A549 (cell line): Measurements from ENCODE around the gene CETP.

Experiments
- CTCF ChIP-seq: fragments of >200 bp; sonication (Bioruptor Twin); formaldehyde crosslinking; IDR thresholded peaks from 3 replicates; pipeline ENCODE4 v1.5.1; 2016
- E2F6 ChIP-seq: IDR thresholded peaks from 2 replicates; pipeline ENCODE4 v1.6.1; 2012; ENCODE audit warnings: low read depth, borderline replicate concordance
- EP300 ChIP-seq, 2 experiments: fragments of >200 bp; sonication (Bioruptor Twin); formaldehyde crosslinking; IDR thresholded peaks; 2 replicates in 1 of 2; 3 replicates in 1 of 2; pipeline ENCODE4 v1.6.1; 2016 to 2017
- FOXS1 ChIP-seq: fragments of 250-450 bp; sonication (Bioruptor Pico); IDR thresholded peaks from 2 replicates; pipeline ENCODE4 v1.5.0; 2020; ENCODE audit warnings: mild to moderate bottlenecking, moderate library complexity
- HDAC2 ChIP-seq: fragments of 200-600 bp; sonication (generic); IDR thresholded peaks from 2 replicates; pipeline ENCODE4 v1.6.1; 2016
- POLR2A ChIP-seq: IDR thresholded peaks from 2 replicates; pipeline ENCODE4 v1.6.1; 2012; ENCODE audit warnings: mild to moderate bottlenecking, low read length
- RARB ChIP-seq: fragments of 250-450 bp; sonication (Bioruptor Pico); IDR thresholded peaks from 2 replicates; pipeline ENCODE4 v1.8.0; 2021; ENCODE audit warnings: mild to moderate bottlenecking, moderate library complexity
- RCOR1 ChIP-seq: fragments of 150-350 bp; IDR thresholded peaks from 2 replicates; pipeline ENCODE4 v1.6.1; 2014; ENCODE audit warnings: antibody characterized with exemption, low read length, low read depth
- SMC3 ChIP-seq: fragments of >200 bp; sonication (Bioruptor Twin); formaldehyde crosslinking; IDR thresholded peaks from 3 replicates; pipeline ENCODE4 v1.6.1; 2018; ENCODE audit warnings: inconsistent platforms
- TF ChIP-seq, protein P1 (sequence below): fragments of 450-650 bp; IDR thresholded peaks from 2 replicates; pipeline ENCODE4 v1.6.1; 2014; ENCODE audit warnings: antibody characterized with exemption

DNA sequence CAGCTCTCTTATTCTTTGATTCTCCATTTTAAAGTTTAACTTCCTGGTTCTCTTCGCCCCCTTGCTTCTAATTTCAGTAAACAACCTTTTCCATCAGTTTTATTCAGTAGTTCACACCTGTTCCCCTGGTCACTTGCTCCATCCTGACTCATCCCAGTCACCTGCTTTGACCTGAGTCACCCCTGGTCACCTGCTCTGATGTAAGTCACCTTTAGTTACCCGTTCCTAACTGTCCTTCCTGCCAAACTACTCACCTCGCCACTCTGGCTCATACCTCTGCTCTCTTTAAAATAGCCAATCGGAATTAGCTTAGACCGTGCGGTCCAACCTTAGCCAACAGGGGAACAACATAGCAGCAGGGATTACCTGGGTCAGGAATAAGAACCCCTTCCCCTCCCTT lies 22.9 kb downstream of the CETP start:
- no peak for TF ChIP-seq CTCF
- TF ChIP-seq FOXS1 (CRISPR knock-in tag): no peak
- TF ChIP-seq HDAC2: no peak
- TF ChIP-seq POLR2A: no peak
- TF ChIP-seq EP300 (IDR thresholded peaks at IDR 0.05): no peak
- no peak for TF ChIP-seq E2F6
- TF ChIP-seq RARB (CRISPR knock-in tag): no peak
- TF ChIP-seq SMC3: no peak
- TF ChIP-seq, protein P1, sequence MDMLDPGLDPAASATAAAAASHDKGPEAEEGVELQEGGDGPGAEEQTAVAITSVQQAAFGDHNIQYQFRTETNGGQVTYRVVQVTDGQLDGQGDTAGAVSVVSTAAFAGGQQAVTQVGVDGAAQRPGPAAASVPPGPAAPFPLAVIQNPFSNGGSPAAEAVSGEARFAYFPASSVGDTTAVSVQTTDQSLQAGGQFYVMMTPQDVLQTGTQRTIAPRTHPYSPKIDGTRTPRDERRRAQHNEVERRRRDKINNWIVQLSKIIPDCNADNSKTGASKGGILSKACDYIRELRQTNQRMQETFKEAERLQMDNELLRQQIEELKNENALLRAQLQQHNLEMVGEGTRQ: no peak
- TF ChIP-seq RCOR1: no peak
